ENCODE results near the gene SH3RF3.

The SH3RF3 gene

DNA sequence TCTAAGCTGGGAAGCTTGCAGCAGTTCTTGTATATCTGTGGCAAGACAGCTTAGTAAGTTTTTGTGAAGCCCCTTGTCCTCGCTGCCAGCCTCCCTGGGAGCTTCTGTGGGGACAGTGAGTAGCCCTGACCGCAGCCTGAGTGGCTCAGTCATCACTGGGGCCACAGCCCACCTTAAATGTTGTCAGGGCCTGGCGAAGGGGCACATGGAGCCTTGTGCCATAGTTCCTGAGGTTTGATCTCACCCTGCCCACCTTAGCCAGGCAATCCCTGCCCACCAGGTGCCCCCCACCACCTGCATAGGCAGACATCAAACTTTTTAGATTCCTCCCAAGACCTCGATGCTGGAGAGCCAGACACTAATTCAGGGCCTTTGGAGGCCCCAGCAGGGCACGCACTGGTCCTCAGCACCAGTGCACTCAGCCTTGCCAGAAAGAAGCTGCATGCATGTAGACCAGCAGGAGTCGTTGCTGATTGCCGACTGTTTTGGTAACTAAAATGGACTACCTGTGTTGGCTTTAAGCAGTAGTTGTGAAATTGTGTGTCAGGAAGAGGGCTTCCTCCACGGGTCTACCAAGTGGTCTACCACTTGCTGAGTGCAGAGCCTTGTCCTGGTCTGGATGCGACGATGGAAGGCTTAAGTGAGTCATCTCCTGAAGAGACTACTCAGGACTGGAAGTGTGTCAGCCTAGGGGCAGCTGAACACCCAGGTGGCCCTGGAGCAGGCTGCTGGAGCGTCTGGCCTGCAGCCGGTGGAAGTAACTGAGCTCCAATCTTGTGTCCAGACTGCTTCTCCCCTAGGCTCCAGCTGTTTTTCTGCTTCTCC is 251.7 kb downstream of the SH3RF3 start:
- no peak for DNase-seq (ENCODE audit: low read depth)
- peak; percentile 13 for TF ChIP-seq CTCF (conservative IDR thresholded peaks at IDR 0.05; ENCODE audit: low read depth, low read length)
- no peak overlapping the region for H3K4me3 ChIP-seq (ENCODE audit: low read depth, low read length)

GRCh38 chr2:109381327-109381820 is 252.4 kb downstream of the SH3RF3 start:
- no peak for TF ChIP-seq CTCF (conservative IDR thresholded peaks at IDR 0.05; ENCODE audit: low read depth, low read length)
- no peak overlapping the region for H3K4me3 ChIP-seq (ENCODE audit: low read depth, low read length)
- no peak for DNase-seq (ENCODE audit: low read depth)

GRCh38 chr2:109382226-109382895 is 253.4 kb downstream of the SH3RF3 start:
- DNase-seq (ENCODE audit: low read depth) = no peak
- TF ChIP-seq CTCF (conservative IDR thresholded peaks at IDR 0.05; ENCODE audit: low read depth, low read length) = no peak
- H3K4me3 ChIP-seq (ENCODE audit: low read depth, low read length) = no peak overlapping the region

- DNase-seq (ENCODE audit: low read depth) = peak; percentile 69
Measured at GRCh38 chr2:109382951-109383350, 253.9 kb downstream of the SH3RF3 start.

DNA sequence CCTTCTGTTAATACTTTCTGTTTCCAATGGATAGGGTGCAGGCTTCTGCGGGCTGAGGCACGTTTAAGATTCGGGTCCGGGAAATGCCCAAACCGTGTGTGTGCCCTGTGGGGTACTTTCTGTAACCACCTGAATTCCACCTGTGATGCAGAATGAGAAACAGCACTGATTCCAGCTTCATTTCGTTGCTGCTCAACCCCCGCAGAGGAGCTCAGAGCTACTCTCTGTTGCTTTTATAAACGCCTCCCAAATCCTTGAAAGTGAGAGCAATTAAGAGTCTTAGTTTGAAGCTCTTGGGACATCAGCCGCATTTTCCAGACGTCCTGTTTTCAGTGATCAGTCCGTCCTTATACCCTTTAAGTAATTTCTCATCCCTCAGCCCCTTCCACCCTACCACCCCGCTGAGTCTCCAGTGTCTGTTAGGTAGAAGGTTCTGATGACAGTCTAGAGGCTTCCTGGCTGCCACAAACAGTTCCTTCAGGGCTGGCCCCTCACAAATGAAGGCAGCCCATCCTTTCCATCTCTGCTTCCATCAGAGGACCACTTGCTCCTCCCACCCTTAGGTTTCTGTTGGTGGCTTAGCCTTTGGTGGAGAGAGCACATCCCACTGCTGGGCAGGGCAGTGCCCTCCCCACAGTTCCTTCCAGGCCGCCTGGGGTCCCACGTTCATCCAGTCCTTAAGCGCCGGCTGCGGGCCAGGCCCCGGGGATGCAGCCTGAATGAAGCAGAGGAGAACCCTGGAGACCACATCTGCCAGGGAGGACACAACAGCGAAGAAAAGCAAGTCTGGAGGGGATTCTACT is 254.7 kb downstream of the SH3RF3 start:
- no peak overlapping the region for H3K4me3 ChIP-seq (ENCODE audit: low read depth, low read length)
- no peak for TF ChIP-seq CTCF (conservative IDR thresholded peaks at IDR 0.05; ENCODE audit: low read depth, low read length)
- DNase-seq (ENCODE audit: low read depth) = no peak

More at GRCh38 chr2:109382951-109383350, 253.9 kb downstream of the SH3RF3 start:
- no peak for TF ChIP-seq CTCF (conservative IDR thresholded peaks at IDR 0.05; ENCODE audit: low read depth, low read length)
- no peak overlapping the region for H3K4me3 ChIP-seq (ENCODE audit: low read depth, low read length)

GRCh38 chr2:109384308-109385271 is 255.6 kb downstream of the SH3RF3 start:
- no peak for TF ChIP-seq CTCF (conservative IDR thresholded peaks at IDR 0.05; ENCODE audit: low read depth, low read length)
- no peak overlapping the region for H3K4me3 ChIP-seq (ENCODE audit: low read depth, low read length)
- DNase-seq (ENCODE audit: low read depth) = no peak
